Neural cell (in vitro differentiated cells): Measurements from ENCODE around the gene CRPPA. TPM values are rescaled to one million over a fixed set of nuclear protein-coding genes. Genes with fewer than 3 reads are reported as not detected.

Source experiments
- H2AFZ ChIP-seq: fragments of 200-600, 300-800 bp; sonication (generic), shearing (Covaris generic); 2 replicates; pipeline ENCODE4 v1.6.0; 2014; ENCODE audit warnings: low read depth, mild to moderate bottlenecking, antibody characterized with exemption, low read length, moderate library complexity
- H3F3A ChIP-seq: fragments of 200-600 bp; shearing (Covaris generic); 2 replicates; pipeline ENCODE4 v1.6.1; 2016; ENCODE audit warnings: mild to moderate bottlenecking, moderate library complexity, mixed read lengths, antibody characterized with exemption, low read length; ENCODE audit not compliant: insufficient read depth, poor library complexity, severe bottlenecking
- H3K27ac ChIP-seq: fragments of 200-600, 300-800 bp; sonication (generic), shearing (Covaris generic); 2 replicates; pipeline ENCODE4 v1.5.1; 2014; ENCODE audit warnings: mild to moderate bottlenecking, low read length, moderate library complexity
- H3K27me3 ChIP-seq: fragments of 300-800, 200-600 bp; sonication (generic), shearing (Covaris generic); 2 replicates; pipeline ENCODE4 v1.6.0; 2014; ENCODE audit warnings: mild to moderate bottlenecking, low read depth, low read length, moderate library complexity; ENCODE audit not compliant: insufficient read depth
- H3K36me3 ChIP-seq: fragments of 300-800, 200-600 bp; sonication (generic), shearing (Covaris generic); 2 replicates; pipeline ENCODE4 v1.5.1; 2014; ENCODE audit warnings: mild to moderate bottlenecking, antibody characterized with exemption, low read length, moderate library complexity; ENCODE audit not compliant: insufficient read depth
- H3K4me2 ChIP-seq: fragments of 300-800, 200-600 bp; sonication (generic), shearing (Covaris generic); 2 replicates; pipeline ENCODE4 v1.6.0; 2014; ENCODE audit warnings: mild to moderate bottlenecking, low read length
- H3K4me3 ChIP-seq: fragments of 300-800, 200-600 bp; sonication (generic), shearing (Covaris generic); 2 replicates; pipeline ENCODE4 v1.5.1; 2014; ENCODE audit warnings: mild to moderate bottlenecking, low read length, moderate library complexity
- H3K79me2 ChIP-seq: fragments of 200-600 bp; shearing (Covaris generic); replicated peaks from 2 replicates; pipeline ENCODE4 v1.6.0; 2014; ENCODE audit warnings: mild to moderate bottlenecking, low read length, moderate library complexity; ENCODE audit not compliant: insufficient read depth
- H3K9ac ChIP-seq: fragments of 300-800, 200-600 bp; sonication (generic), shearing (Covaris generic); 2 replicates; pipeline ENCODE4 v1.6.1; 2016; ENCODE audit warnings: mild to moderate bottlenecking, low read length, mixed read lengths
- H3K9me2 ChIP-seq: fragments of 200-600 bp; shearing (Covaris generic); 2 replicates; pipeline ENCODE4 v1.6.1; 2016; ENCODE audit warnings: mild to moderate bottlenecking, low read length, mixed read lengths; ENCODE audit not compliant: insufficient read depth
- H3K9me3 ChIP-seq: fragments of 200-600, 300-800 bp; sonication (generic), shearing (Covaris generic); 2 replicates; pipeline ENCODE4 v1.6.1; 2016; ENCODE audit warnings: mild to moderate bottlenecking, mixed run types, low read length, moderate library complexity, mixed read lengths
- H4K20me1 ChIP-seq: fragments of 200-600 bp; shearing (Covaris generic); 2 replicates; pipeline ENCODE4 v1.6.1; 2016; ENCODE audit warnings: mild to moderate bottlenecking, mixed run types; ENCODE audit not compliant: insufficient read depth
- CTCF ChIP-seq: fragments of 450-650 bp; IDR thresholded peaks from 2 replicates; pipeline ENCODE4 v1.5.1; 2014; ENCODE audit warnings: antibody characterized with exemption, mild to moderate bottlenecking, moderate library complexity; ENCODE audit not compliant: poor library complexity, severe bottlenecking
- EP300 ChIP-seq: fragments of 450-650 bp; conservative IDR thresholded peaks from 2 replicates; pipeline ENCODE4 v1.6.1; 2014; ENCODE audit warnings: antibody characterized with exemption, mild to moderate bottlenecking, moderate library complexity; ENCODE audit not compliant: poor library complexity, severe bottlenecking
- EZH2 ChIP-seq: fragments of 200-600, 300-800 bp; shearing (Covaris generic), sonication (generic); IDR thresholded peaks from 2 replicates; pipeline ENCODE4 v1.6.1; 2014; ENCODE audit warnings: antibody characterized with exemption, low read length, borderline replicate concordance, mild to moderate bottlenecking; ENCODE audit not compliant: insufficient read depth, poor library complexity, severe bottlenecking
- MXI1 ChIP-seq: fragments of 450-650 bp; conservative IDR thresholded peaks from 2 replicates; pipeline ENCODE4 v1.6.1; 2014; ENCODE audit warnings: antibody characterized with exemption, mild to moderate bottlenecking; ENCODE audit not compliant: poor library complexity, severe bottlenecking
- POLR2AphosphoS5 ChIP-seq: IDR thresholded peaks from 2 replicates; pipeline ENCODE4 v1.6.1; 2012
- RAD21 ChIP-seq: fragments of 450-650 bp; conservative IDR thresholded peaks from 2 replicates; pipeline ENCODE4 v1.6.1; 2014; ENCODE audit warnings: antibody characterized with exemption, mild to moderate bottlenecking, moderate library complexity
- REST ChIP-seq: IDR thresholded peaks from 2 replicates; pipeline ENCODE4 v1.6.1; 2012; ENCODE audit warnings: borderline replicate concordance
- SMC3 ChIP-seq: fragments of 450-650 bp; conservative IDR thresholded peaks from 2 replicates; pipeline ENCODE4 v1.6.1; 2014; ENCODE audit warnings: antibody characterized with exemption, mild to moderate bottlenecking, moderate library complexity; ENCODE audit not compliant: poor library complexity
- TAF1 ChIP-seq: IDR thresholded peaks from 2 replicates; pipeline ENCODE4 v1.6.1; 2012; ENCODE audit warnings: low read depth
- polyA plus RNA-seq: library from polyadenylated mRNA; depleted of rRNA; stranded (reverse); fragments of >200 nt; gene quantifications from 2 replicates; pipeline ENCODE4 v1.2.3, GENCODE V29; 2014

Gene CRPPA
- polyA plus RNA-seq, 1 donor from 2014 or later: 0.05 TPM

- TF ChIP-seq SMC3: no peak
- TF ChIP-seq CTCF: no peak
- no peak for TF ChIP-seq MXI1
- Histone ChIP-seq H3K4me2 (no peak overlapping the region), H2AFZ (no peak overlapping the region), H3K27me3 (no peaks in the 10 kb centered on the region), H3K79me2 (no peaks in the 10 kb centered on the region), H3K4me3 (no peak overlapping the region), H3F3A (no peaks in the 10 kb centered on the region), H3K9me2 (no peaks in the 10 kb centered on the region), H3K27ac (no peak overlapping the region), H3K9me3 (no peaks in the 10 kb centered on the region), H3K9ac (no peak overlapping the region), H3K36me3 (no peaks in the 10 kb centered on the region), H4K20me1 (no peaks in the 10 kb centered on the region)
Measured at GRCh38 chr7:16455591-16455990, 34.3 kb upstream of the CRPPA start.

GRCh38 chr7:16450366-16450765 lies 29.0 kb upstream of the CRPPA start:
- Histone ChIP-seq H3K36me3 (no peaks in the 10 kb centered on the region), H2AFZ (no peak overlapping the region)
- TF ChIP-seq SMC3 (no peak), EP300 (no peak), EZH2 (no peak), TAF1 (no peak), RAD21 (no peak), POLR2AphosphoS5 (no peak), REST (no peak), CTCF (no peak), MXI1 (no peak)

More at GRCh38 chr7:16450366-16450765, 29.0 kb upstream of the CRPPA start:
- Histone ChIP-seq H3K79me2 (no peaks in the 10 kb centered on the region), H3K9me2 (no peaks in the 10 kb centered on the region), H3K27me3 (no peaks in the 10 kb centered on the region), H4K20me1 (no peaks in the 10 kb centered on the region), H3K27ac (no peak overlapping the region), H3K9me3 (no peaks in the 10 kb centered on the region), H3K9ac (no peak overlapping the region), H3F3A (no peaks in the 10 kb centered on the region), H3K4me3 (no peak overlapping the region), H3K4me2 (no peak overlapping the region)
